ENCODE measurements around the gene BFSP1.

BFSP1 gene

GRCh38 chr20:17530716-17531664, at the start of gene BFSP1:
TSS of gene BFSP1 (minus strand) at chr20:17531379. CDS start at chr20:17531329, 50 bp downstream.
- peak; percentile 31 to 65 for DNase-seq

DNA sequence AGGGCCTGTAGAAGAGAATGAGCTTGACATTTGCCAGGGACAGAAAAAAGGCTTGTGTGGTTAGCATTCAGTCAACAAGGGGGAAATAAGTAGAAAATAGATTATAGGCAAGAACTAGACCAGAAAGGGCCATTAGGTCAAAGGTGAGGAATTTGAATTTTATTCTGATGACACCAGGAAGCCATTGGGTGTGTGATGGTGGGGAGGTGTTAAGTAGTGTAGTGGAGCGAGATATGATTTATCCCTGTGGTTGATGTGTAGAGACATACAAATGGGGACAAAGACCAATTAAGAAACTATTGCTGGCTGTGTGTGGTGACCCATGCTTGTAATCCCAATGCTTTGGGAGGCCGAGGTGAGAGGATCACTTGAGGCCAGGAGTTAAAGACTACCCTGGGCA, 49.7 kb upstream of the BFSP1 start:
- no peak for DNase-seq

DNA sequence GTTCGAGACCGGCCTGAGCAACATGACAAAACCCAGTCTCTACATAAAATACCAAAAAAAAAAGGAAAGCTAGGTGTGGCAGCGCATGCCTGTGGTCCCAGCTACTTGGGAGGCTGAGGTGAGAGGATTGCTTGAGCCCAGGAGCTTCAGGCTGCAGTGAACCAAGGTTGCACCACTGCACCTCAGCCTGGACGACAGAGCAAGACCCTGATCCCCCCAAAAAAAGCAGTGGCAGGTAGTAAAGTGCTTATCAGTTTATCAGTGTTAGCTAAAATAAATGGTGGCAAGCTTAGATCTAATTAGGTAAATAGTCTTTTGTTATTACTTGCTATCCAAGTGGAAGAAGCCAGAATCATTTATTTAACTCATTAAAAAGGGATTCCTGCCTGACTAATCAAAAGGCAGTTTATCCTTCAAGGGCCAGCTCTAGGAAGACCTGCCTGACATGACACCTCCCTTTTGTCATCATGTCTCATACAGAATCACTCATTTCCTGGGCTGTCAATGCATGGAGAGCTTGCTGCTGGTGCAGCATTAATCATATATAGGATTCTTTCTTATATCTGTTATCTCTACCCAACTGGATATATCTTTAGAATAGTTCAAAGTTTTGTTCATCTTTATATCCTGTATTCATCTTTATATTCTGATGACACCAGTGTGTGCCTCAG, 48.3 kb upstream of the BFSP1 start:
- DNase-seq, result no peak

GRCh38 chr20:17576215-17576614, 45.0 kb upstream of the BFSP1 start:
- DNase-seq, result no peak

DNA sequence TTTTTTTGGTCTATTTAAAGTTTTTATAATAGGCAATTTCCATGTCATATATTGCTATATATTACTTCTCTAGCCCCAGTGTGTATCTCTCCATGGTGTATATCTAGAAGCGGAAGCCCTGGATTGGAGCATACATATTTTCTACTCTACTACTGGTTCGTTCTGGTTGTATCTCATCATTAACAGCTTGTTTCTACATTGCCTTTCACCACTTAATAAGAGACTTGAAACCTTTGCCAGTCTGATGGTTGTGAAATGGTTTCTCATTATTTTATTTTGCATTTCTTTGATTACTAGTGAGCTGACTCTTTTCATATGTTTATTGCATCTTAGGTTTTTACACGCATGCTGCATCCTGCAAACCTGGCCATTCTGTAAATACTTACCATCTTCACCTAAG, 42.3 kb upstream of the BFSP1 start:
- DNase-seq, result no peak

- DNase-seq, result peak in 1 of 2 experiments; percentile 54
These were observed 41.0 kb upstream of the BFSP1 start for GRCh38 chr20:17572034-17572638.

- no peak for DNase-seq
These were observed 40.0 kb upstream of the BFSP1 start for GRCh38 chr20:17571153-17571527.

- peak; percentile 55 to 60 for DNase-seq
These were observed 39.4 kb upstream of the BFSP1 start for GRCh38 chr20:17570347-17571152.

DNA sequence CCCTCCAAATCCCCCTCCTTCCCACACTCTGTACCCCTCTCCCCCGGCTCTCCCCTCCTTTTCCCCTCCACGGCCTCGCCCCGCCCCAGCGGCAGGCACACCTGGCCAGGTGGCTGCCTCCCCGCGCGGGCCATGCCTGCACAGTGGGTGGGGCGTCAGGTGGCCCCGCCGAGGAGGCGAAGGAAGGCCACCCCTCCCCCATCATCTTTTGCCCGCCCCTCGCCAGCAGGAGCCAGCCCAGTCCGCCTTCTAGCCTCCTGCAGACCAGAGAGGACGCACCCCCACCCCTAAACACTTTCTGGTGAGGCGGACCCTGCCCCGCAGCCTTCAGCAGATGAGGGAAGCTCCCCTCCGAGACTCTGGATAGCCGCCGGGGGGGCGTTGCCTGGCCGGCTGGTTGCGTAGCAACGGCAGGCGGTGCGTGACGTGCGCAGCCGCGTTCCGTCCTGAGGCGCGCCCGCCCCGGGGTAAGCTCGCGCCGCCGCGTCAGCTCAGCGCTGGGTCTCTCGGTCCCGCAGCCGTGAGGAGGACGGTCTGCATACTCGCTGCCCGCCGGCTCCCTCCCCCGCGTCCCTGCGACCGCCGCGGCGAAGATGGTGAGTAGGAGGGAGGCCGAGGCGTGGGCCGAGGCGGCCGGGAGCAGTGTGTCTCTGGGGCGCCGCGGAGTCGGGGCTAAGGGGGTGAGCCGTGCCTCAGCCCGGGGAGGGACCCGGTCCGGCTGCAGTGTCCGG, 38.6 kb upstream of the BFSP1 start, which contains the start of gene DSTN:
DSTN (plus strand) TSS at position 460 of the 731 bp plus-strand sequence; CDS start at position 594, 134 bp downstream.
- peak; percentile 81 to 93 for DNase-seq

- peak in 1 of 2 experiments; percentile 55 for DNase-seq
These were observed 37.9 kb upstream of the BFSP1 start for GRCh38 chr20:17568972-17569521.

DNA sequence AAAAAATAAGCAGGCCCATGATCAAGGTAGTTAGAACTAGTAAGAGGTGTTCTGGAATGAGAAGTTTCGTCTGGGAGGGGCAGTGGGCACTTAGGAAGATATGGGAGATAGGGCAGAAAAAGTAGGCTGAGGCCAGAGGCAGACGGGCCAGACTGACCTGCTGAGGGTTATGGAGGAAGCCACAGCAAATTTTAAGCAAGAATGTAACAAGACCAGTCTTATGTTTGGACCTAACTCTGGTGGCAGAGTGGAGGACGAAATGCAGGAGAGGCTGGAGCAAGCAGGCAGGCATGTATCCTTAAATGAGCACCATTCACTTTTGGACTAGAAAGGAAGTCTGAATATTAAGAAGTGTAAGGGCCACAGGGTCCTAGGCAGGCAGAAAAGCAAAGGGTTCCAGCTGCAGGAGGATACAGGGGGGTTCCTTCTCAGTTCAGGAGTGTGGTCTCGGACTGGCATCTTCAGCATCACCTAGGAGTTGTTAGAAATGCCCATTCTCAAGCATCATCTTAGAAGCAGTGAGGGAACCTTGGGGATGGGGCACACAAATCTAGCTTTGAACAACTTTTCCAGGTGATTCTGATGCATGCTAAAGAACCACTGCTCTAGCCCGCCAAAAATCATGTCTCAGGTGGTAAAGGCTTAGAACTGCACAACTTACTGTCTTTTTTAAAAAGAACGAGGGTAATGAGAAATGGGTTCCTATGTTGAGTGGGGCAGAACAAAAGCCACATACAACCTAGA, 37.0 kb upstream of the BFSP1 start:
- no peak for DNase-seq

DNA sequence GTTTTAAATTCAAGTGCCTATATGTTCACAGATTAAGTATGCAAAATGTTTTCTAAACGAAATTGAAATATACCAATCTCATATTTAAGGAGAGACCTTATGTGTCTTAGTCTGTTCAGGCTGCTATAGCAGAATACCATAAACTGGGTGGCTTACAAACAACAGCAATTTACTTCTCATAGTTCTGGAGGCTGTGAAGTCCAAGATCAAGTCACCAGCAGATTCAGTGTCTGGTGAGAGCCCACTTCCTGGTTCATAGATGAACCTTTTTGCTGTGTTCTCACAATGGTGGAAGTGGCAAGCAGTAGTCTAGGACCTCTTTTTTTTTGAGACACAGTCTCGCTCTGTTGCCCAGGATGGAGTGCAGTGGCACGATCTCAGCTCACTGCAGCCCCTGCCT, 35.2 kb upstream of the BFSP1 start:
- no peak for DNase-seq

- DNase-seq, result no peak
These were observed 34.1 kb upstream of the BFSP1 start for GRCh38 chr20:17565169-17565845.

GRCh38 chr20:17562804-17563305, 31.7 kb upstream of the BFSP1 start:
- no peak for DNase-seq

- DNase-seq, result no peak
These were observed 29.3 kb upstream of the BFSP1 start for GRCh38 chr20:17560344-17561074.

DNA sequence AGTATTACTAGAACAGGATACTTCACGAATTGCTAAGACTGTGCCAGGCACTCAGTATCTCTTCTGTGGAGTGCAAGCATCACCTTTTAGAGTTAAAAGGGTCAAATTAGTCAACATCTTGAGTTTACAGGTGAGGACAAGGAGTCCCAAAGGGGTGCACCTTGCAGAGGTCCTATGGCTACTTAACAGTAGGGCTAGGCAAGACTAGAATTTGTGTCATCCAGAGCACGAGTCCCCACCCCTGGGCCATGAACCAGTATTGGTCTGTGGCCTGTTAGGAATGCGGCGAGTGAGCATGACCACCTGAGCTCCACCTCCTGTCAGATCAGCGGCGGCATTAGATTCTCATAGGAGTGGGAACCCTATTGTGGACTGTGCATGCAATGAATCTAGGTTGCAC, 28.2 kb upstream of the BFSP1 start:
- no peak for DNase-seq

DNA sequence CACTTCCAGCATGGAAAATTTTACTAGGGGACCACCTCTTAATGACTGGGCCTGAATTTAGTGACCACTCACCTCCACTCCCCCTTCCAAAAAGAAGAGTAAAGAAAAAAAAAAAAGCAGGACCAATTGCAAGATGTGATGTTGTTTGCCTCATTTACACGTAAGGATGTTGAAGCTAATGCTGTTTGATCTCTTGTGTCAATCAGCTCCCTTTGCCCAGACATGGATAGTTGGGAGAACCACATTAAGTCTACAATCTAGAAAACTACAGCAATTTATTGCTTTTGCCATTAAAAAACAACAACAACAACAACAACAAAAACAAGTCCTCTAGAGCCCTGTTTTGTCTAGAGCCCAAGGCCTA, 27.7 kb upstream of the BFSP1 start:
- no peak for DNase-seq

DNA sequence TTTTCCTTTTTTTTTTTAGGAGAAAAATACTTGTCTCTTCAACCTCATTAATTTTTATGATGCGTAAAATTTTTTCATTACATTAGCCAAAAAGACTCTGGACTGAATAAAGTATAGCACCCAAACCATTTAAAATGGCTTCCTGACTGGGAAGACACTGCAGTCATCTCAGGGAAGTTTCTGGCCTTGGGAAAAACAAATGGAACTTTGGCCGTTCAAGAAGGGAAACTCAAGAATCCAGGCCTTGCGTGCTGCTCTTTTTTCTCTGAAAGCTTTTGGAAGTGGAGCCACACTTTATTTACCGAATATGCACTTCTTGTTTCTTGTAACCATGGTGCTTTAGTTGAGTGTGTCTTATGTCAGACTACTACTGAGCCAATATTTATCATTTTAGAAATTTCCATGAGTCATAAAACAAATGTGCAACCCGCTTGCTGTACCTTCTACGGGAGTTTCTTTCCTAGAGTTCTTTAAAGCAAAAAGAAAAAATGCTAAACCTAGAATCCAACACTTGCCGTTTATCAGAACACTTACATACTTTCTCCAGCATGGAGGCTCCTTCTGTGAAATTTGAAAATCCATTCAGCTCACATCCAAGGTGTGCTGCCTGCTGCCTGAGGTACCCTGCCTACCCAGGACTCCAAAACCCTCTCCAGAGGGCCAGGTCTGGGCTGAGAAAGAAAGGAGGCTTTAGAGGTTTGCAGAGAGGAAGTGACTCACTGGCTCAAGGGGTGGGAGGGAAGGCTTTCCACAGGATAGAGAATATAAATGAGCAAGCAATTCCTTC, 27.2 kb upstream of the BFSP1 start:
- DNase-seq, result no peak

DNA sequence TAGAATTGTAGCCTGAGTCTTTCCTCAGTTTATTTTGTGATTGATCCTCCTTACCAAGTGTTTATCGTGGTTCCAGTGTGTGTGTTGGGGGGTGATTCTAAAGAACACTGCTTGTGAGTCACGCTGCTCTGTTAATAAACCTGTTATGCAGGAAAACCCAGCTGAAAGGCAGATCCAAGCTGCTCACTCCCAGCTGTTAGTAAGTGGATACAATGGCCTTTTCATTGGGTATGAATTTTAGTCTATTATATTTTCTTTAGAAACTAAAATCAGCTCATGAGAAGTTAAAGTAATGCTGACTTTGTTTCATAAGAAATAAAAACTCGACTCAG, 26.5 kb upstream of the BFSP1 start:
- DNase-seq, result no peak
